Esophagus mucosa (tissue), 1 donor: ENCODE data around the gene PRCD. TPM values are rescaled to one million over a fixed set of nuclear protein-coding genes. Genes with fewer than 3 reads are reported as not detected.
"Not testable (repeated sequence)": the region's sequence is repeated elsewhere in the genome, so short reads cannot be mapped to it uniquely, and the experiment has no call there.

Experiments used
- ATAC-seq: fragments of 200-7000 bp; cut with Tn5 transposase; one replicate; pipeline ENCODE4 v1.9.1; 2020
- total RNA-seq: library from RNA; stranded (reverse); gene quantifications from one replicate; pipeline ENCODE4 v1.2.4, GENCODE V29; 2023
- donor health status: DM: yes; HTN: yes; CAD: no.

Gene PRCD
- total RNA-seq, 1 donor from 2014 or later: 0.64 TPM

- peak; percentile 67 for ATAC-seq
Measured at GRCh38 chr17:76506408-76507345, 33.2 kb upstream of the PRCD start.

GRCh38 chr17:76508472-76509063, 31.3 kb upstream of the PRCD start:
- not testable (repeated sequence) for ATAC-seq

GRCh38 chr17:76510831-76511244, 29.0 kb upstream of the PRCD start:
- ATAC-seq: no peak

- no peak for ATAC-seq
Measured at GRCh38 chr17:76511668-76512365, 28.0 kb upstream of the PRCD start.

GRCh38 chr17:76512366-76513305, 27.2 kb upstream of the PRCD start:
- ATAC-seq: no peak

- ATAC-seq: no peak
Measured at GRCh38 chr17:76513306-76513692, 26.5 kb upstream of the PRCD start.

- ATAC-seq: not testable (repeated sequence)
Measured at GRCh38 chr17:76514355-76514754, 25.5 kb upstream of the PRCD start.

GRCh38 chr17:76515274-76515949, 24.4 kb upstream of the PRCD start:
- peak; percentile 62 for ATAC-seq

GRCh38 chr17:76517638-76518038, 22.2 kb upstream of the PRCD start:
- peak; percentile 44 for ATAC-seq

- no peak for ATAC-seq
Measured at GRCh38 chr17:76519048-76519966, 20.5 kb upstream of the PRCD start.

GRCh38 chr17:76521262-76521661, 18.6 kb upstream of the PRCD start:
- ATAC-seq: no peak

- ATAC-seq: not testable (repeated sequence)
Measured at GRCh38 chr17:76521683-76522082, 18.2 kb upstream of the PRCD start.

- peak; percentile 72 for ATAC-seq
Measured at GRCh38 chr17:76523084-76524037, 16.5 kb upstream of the PRCD start.

- ATAC-seq: peak; percentile 41
Measured at GRCh38 chr17:76524598-76525512, 15.0 kb upstream of the PRCD start.

GRCh38 chr17:76525513-76525833, 14.4 kb upstream of the PRCD start:
- not testable (repeated sequence) for ATAC-seq

GRCh38 chr17:76527016-76527415, 12.8 kb upstream of the PRCD start:
- not testable (repeated sequence) for ATAC-seq

- peak; percentile 52 for ATAC-seq
Measured at GRCh38 chr17:76527430-76528111, 12.3 kb upstream of the PRCD start.

GRCh38 chr17:76528156-76528527, 11.7 kb upstream of the PRCD start:
- peak; percentile 11 for ATAC-seq
